ENCODE measurements around the gene ZNF761.

DNA sequence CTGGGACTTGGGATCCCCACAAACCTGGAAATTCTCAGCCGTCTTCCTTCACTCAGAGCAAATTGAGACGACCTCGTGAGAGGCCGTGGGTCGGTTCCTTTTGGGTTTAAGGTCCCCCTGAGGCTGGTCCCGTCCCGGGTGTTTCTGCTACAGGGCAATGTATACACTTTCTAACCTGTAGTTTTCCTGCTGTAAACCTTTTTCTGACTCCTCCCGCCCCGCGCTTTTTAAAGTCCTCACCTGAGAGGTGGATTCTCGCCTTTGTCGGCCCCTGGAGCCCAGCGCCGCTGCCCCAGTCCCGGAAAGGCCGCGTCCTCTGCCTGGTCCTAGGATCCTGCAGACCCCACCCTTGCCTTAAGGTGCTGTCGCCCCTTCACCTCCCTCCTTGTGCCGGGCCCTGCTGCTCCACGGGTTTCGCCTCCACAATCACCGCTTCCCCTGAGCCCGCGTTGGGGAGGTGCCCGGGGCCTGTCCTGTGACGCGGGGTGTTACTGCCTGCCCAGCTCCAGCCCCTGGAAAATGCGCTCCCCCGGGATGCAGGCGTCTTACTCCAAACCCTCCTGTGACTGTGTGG lies 391 bp downstream of the ZNF761 start:
- TF ChIP-seq, protein P1, sequence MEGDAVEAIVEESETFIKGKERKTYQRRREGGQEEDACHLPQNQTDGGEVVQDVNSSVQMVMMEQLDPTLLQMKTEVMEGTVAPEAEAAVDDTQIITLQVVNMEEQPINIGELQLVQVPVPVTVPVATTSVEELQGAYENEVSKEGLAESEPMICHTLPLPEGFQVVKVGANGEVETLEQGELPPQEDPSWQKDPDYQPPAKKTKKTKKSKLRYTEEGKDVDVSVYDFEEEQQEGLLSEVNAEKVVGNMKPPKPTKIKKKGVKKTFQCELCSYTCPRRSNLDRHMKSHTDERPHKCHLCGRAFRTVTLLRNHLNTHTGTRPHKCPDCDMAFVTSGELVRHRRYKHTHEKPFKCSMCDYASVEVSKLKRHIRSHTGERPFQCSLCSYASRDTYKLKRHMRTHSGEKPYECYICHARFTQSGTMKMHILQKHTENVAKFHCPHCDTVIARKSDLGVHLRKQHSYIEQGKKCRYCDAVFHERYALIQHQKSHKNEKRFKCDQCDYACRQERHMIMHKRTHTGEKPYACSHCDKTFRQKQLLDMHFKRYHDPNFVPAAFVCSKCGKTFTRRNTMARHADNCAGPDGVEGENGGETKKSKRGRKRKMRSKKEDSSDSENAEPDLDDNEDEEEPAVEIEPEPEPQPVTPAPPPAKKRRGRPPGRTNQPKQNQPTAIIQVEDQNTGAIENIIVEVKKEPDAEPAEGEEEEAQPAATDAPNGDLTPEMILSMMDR (IDR thresholded peaks at IDR 0.05): no peak
- no peak for TF ChIP-seq POLR2A (IDR thresholded peaks at IDR 0.05)
